WTC11 (cell line): ENCODE data around the gene RAPGEF6. TPM values are rescaled to one million over a fixed set of nuclear protein-coding genes. Genes with fewer than 3 reads are reported as not detected.

Source experiments
- ATAC-seq: fragments of 200-7000 bp; cut with Tn5 transposase; 2 replicates; pipeline ENCODE4 v1.10.0; 2021; ENCODE audit warnings: mild to moderate bottlenecking, moderate library complexity
- CTCF ChIA-PET: fragments of 300-600 bp; sonication (Branson Sonifier 250); formaldehyde crosslinking; loops from one replicate; lab custom pipeline; 2021; ENCODE audit warnings: antibody characterized with exemption; lab: Charles Lee
- POLR2A ChIA-PET: fragments of 350-600 bp; sonication (Branson Sonifier 250); formaldehyde crosslinking; loops from one replicate; lab custom pipeline; 2021; ENCODE audit warnings: antibody characterized with exemption; lab: Charles Lee
- DNase-seq: peaks from one replicate; pipeline ENCODE4 v3.0.0; 2021; ENCODE audit warnings: low spot score
- H3K27ac Mint-ChIP-seq: 2 replicates; pipeline ENCODE4 v1.8.0; 2021; ENCODE audit warnings: mixed read lengths
- H3K27me3 Mint-ChIP-seq: 2 replicates; pipeline ENCODE4 v1.8.0; 2021; ENCODE audit warnings: low read depth, mild to moderate bottlenecking, moderate library complexity, mixed read lengths
- H3K36me3 Mint-ChIP-seq: 2 replicates; pipeline ENCODE4 v1.8.0; 2021; ENCODE audit warnings: mixed read lengths
- H3K4me1 Mint-ChIP-seq: 2 replicates; pipeline ENCODE4 v1.8.0; 2022; ENCODE audit warnings: mixed read lengths
- H3K4me3 Mint-ChIP-seq: 2 replicates; pipeline ENCODE4 v1.8.0; 2021; ENCODE audit warnings: mild to moderate bottlenecking, moderate library complexity, mixed read lengths
- H3K9me3 Mint-ChIP-seq: 2 replicates; pipeline ENCODE4 v1.8.0; 2021; ENCODE audit warnings: mixed read lengths
- ATF1 ChIP-seq: sonication (generic); formaldehyde crosslinking; IDR thresholded peaks from 2 replicates; pipeline ENCODE4 v1.8.1; 2023; ENCODE audit warnings: mild to moderate bottlenecking, moderate library complexity, missing genetic modification reagents
- CREM ChIP-seq: sonication (generic); formaldehyde crosslinking; IDR thresholded peaks from 2 replicates; pipeline ENCODE4 v1.8.1; 2022; ENCODE audit warnings: mild to moderate bottlenecking, missing genetic modification reagents, moderate library complexity
- GRHL2 ChIP-seq: fragments of 250-450 bp; sonication (Bioruptor Pico); IDR thresholded peaks from 2 replicates; pipeline ENCODE4 v1.8.0; 2022; ENCODE audit warnings: mild to moderate bottlenecking, moderate library complexity; ENCODE audit not compliant: insufficient replicate concordance, severe bottlenecking
- HMGA2 ChIP-seq: fragments of 250-450 bp; sonication (Bioruptor Pico); IDR thresholded peaks from 2 replicates; pipeline ENCODE4 v1.4.0; 2021; ENCODE audit warnings: mild to moderate bottlenecking, moderate library complexity
- JAZF1 ChIP-seq: fragments of 250-450 bp; sonication (Bioruptor Pico); IDR thresholded peaks from 2 replicates; pipeline ENCODE4 v1.9.0; 2021; ENCODE audit warnings: moderate library complexity, mild to moderate bottlenecking, inconsistent platforms
- JUN ChIP-seq: sonication (generic); formaldehyde crosslinking; IDR thresholded peaks from 2 replicates; pipeline ENCODE4 v1.8.0; 2023; ENCODE audit warnings: mild to moderate bottlenecking, missing genetic modification reagents
- NR1H2 ChIP-seq: sonication (generic); formaldehyde crosslinking; IDR thresholded peaks from 2 replicates; pipeline ENCODE4 v1.9.0; 2021; ENCODE audit warnings: mild to moderate bottlenecking, moderate library complexity, missing genetic modification reagents
- NR3C1 ChIP-seq: sonication (generic); formaldehyde crosslinking; conservative IDR thresholded peaks from 2 replicates; pipeline ENCODE4 v1.8.1; 2023; ENCODE audit warnings: low read depth, mild to moderate bottlenecking, missing genetic modification reagents
- RELA ChIP-seq: sonication (generic); formaldehyde crosslinking; IDR thresholded peaks from 2 replicates; pipeline ENCODE4 v1.8.1; 2022; ENCODE audit warnings: missing genetic modification reagents, mild to moderate bottlenecking, borderline replicate concordance
- SOX15 ChIP-seq: fragments of 250-450 bp; sonication (Bioruptor Pico); IDR thresholded peaks from 2 replicates; pipeline ENCODE4 v1.9.0; 2021; ENCODE audit warnings: mild to moderate bottlenecking
- ZBTB21 ChIP-seq: sonication (generic); formaldehyde crosslinking; IDR thresholded peaks from 2 replicates; pipeline ENCODE4 v1.8.1; 2023; ENCODE audit warnings: mild to moderate bottlenecking, missing genetic modification reagents, borderline replicate concordance
- ZNF232 ChIP-seq: sonication (generic); formaldehyde crosslinking; IDR thresholded peaks from 2 replicates; pipeline ENCODE4 v1.8.0; 2022; ENCODE audit warnings: mild to moderate bottlenecking, missing genetic modification reagents
- ZNF263 ChIP-seq: sonication (generic); formaldehyde crosslinking; IDR thresholded peaks from 2 replicates; pipeline ENCODE4 v1.8.1; 2022; ENCODE audit warnings: low read depth, mild to moderate bottlenecking, moderate library complexity, missing genetic modification reagents
- ZNF317 ChIP-seq: sonication (generic); formaldehyde crosslinking; IDR thresholded peaks from 2 replicates; pipeline ENCODE4 v1.8.1; 2023; ENCODE audit warnings: low read depth, mild to moderate bottlenecking, moderate library complexity, missing genetic modification reagents, borderline replicate concordance
- total RNA-seq: library from RNA; stranded (reverse); gene quantifications from 3 replicates; pipeline ENCODE4 v1.2.3, GENCODE V29; 2021
- TF ChIP-seq, protein P1 (sequence below): fragments of 250-450 bp; sonication (Bioruptor Pico); IDR thresholded peaks from 2 replicates; pipeline ENCODE4 v2.1.2; 2022; ENCODE audit warnings: mild to moderate bottlenecking, moderate library complexity
- TF ChIP-seq, protein P2 (sequence below): sonication (generic); formaldehyde crosslinking; IDR thresholded peaks from 2 replicates; pipeline ENCODE4 v1.8.1; 2022; ENCODE audit warnings: low read depth, missing genetic modification reagents, borderline replicate concordance
- TF ChIP-seq, protein P3 (sequence below): fragments of 250-450 bp; sonication (Bioruptor Pico); IDR thresholded peaks from 2 replicates; pipeline ENCODE4 v1.9.0; 2021; ENCODE audit warnings: mild to moderate bottlenecking
- TF ChIP-seq, protein P4 (sequence below): sonication (generic); formaldehyde crosslinking; IDR thresholded peaks from 2 replicates; pipeline ENCODE4 v1.8.1; 2022; ENCODE audit warnings: mild to moderate bottlenecking, moderate library complexity, missing genetic modification reagents
- TF ChIP-seq, protein P5 (sequence below): sonication (generic); formaldehyde crosslinking; IDR thresholded peaks from 2 replicates; pipeline ENCODE4 v1.8.1; 2022; ENCODE audit warnings: mild to moderate bottlenecking, missing genetic modification reagents, moderate library complexity, borderline replicate concordance
- TF ChIP-seq, protein P6 (sequence below): sonication (generic); formaldehyde crosslinking; IDR thresholded peaks from 2 replicates; pipeline ENCODE4 v1.8.1; 2023; ENCODE audit warnings: mild to moderate bottlenecking, missing genetic modification reagents, moderate library complexity
- TF ChIP-seq, protein P7 (sequence below): sonication (generic); formaldehyde crosslinking; IDR thresholded peaks from 2 replicates; pipeline ENCODE4 v1.8.0; 2023; ENCODE audit warnings: missing genetic modification reagents
- TF ChIP-seq, protein P8 (sequence below): sonication (generic); formaldehyde crosslinking; IDR thresholded peaks from 2 replicates; pipeline ENCODE4 v1.8.1; 2023; ENCODE audit warnings: mild to moderate bottlenecking, missing genetic modification reagents, moderate library complexity

The RAPGEF6 gene
- total RNA-seq, 1 experiment from 2014 or later: 18.0 TPM

DNA sequence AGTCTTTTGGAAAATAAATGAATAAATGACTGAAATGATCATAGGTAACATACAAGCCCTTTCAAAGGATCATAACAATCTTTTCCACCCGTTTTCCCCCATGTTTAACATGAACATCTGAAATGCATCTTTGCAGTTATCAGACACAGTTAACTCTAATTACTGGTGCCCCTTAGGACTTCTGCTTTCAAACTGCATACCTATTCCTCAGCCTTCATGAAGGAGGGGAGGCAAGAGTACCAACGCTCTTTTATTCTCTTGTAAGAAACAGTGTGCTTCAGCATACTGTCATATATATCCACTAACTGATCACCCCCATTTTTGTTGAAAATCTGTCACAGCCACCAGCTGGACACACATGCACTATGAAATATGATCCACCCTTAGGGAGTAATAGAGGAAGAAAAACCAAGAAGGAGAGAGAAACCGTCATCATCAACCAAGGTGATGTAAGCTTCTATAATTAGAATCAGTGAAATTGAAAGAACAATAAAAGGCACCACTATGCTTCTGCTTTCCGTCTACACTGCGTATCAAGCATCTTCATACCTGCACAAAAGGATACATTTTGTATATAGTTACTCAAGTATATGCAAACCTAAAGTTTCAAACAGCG lies 98.7 kb downstream of the RAPGEF6 start:
- H3K36me3 Mint-ChIP-seq: no peaks in the 10 kb centered on the region
- H3K9me3 Mint-ChIP-seq: no peaks in the 10 kb centered on the region
- H3K27ac Mint-ChIP-seq: no peak overlapping the region
- DNase-seq (no peak), ATAC-seq (no peak)
- POLR2A ChIA-PET: no interaction called here
- TF ChIP-seq ZNF263 (CRISPR knock-in tag) (no peak), NR3C1 (CRISPR knock-in tag) (no peak), NR1H2 (CRISPR knock-in tag) (no peak), ZNF232 (CRISPR knock-in tag) (no peak), SOX15 (CRISPR knock-in tag) (no peak)
- TF ChIP-seq, protein P1, sequence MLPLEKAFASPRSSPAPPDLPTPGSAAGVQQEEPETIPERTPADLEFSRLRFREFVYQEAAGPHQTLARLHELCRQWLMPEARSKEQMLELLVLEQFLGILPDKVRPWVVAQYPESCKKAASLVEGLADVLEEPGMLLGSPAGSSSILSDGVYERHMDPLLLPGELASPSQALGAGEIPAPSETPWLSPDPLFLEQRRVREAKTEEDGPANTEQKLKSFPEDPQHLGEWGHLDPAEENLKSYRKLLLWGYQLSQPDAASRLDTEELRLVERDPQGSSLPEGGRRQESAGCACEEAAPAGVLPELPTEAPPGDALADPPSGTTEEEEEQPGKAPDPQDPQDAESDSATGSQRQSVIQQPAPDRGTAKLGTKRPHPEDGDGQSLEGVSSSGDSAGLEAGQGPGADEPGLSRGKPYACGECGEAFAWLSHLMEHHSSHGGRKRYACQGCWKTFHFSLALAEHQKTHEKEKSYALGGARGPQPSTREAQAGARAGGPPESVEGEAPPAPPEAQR (CRISPR knock-in tag): no peak
- TF ChIP-seq, protein P2, sequence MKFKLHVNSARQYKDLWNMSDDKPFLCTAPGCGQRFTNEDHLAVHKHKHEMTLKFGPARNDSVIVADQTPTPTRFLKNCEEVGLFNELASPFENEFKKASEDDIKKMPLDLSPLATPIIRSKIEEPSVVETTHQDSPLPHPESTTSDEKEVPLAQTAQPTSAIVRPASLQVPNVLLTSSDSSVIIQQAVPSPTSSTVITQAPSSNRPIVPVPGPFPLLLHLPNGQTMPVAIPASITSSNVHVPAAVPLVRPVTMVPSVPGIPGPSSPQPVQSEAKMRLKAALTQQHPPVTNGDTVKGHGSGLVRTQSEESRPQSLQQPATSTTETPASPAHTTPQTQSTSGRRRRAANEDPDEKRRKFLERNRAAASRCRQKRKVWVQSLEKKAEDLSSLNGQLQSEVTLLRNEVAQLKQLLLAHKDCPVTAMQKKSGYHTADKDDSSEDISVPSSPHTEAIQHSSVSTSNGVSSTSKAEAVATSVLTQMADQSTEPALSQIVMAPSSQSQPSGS (CRISPR knock-in tag): no peak
- peaks cover 7% of the 10 kb centered on the region; the same call in 1 of the 2 replicates for H3K4me1 Mint-ChIP-seq
- no peak overlapping the region for H3K4me3 Mint-ChIP-seq
- CTCF ChIA-PET: no interaction called here
- no peaks in the 10 kb centered on the region for H3K27me3 Mint-ChIP-seq

DNA sequence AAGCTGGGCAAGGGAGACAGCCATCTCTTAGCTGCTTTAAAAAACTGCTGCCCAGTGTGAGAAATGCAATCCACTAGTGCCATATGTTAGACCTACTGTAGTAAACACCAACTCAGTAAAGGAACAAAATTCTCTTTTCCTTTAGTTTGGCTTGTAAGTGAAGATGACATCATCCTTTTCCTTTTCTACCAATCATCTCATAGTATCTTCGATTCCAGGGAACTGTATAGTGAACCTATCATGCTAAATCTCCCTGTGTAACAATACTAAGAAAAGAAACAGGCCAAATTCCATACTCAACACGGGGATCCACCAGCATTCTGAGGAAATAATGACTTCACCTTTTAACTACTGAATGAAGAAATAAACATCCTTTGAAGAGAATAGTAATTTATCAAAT lies 100.1 kb downstream of the RAPGEF6 start:
- no peak for TF ChIP-seq JUN
- TF ChIP-seq CREM (CRISPR knock-in tag): no peak
- TF ChIP-seq, protein P3, sequence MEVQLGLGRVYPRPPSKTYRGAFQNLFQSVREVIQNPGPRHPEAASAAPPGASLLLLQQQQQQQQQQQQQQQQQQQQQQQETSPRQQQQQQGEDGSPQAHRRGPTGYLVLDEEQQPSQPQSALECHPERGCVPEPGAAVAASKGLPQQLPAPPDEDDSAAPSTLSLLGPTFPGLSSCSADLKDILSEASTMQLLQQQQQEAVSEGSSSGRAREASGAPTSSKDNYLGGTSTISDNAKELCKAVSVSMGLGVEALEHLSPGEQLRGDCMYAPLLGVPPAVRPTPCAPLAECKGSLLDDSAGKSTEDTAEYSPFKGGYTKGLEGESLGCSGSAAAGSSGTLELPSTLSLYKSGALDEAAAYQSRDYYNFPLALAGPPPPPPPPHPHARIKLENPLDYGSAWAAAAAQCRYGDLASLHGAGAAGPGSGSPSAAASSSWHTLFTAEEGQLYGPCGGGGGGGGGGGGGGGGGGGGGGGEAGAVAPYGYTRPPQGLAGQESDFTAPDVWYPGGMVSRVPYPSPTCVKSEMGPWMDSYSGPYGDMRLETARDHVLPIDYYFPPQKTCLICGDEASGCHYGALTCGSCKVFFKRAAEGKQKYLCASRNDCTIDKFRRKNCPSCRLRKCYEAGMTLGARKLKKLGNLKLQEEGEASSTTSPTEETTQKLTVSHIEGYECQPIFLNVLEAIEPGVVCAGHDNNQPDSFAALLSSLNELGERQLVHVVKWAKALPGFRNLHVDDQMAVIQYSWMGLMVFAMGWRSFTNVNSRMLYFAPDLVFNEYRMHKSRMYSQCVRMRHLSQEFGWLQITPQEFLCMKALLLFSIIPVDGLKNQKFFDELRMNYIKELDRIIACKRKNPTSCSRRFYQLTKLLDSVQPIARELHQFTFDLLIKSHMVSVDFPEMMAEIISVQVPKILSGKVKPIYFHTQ (CRISPR knock-in tag): no peak
- no peak for TF ChIP-seq ZBTB21 (CRISPR knock-in tag)
- TF ChIP-seq, protein P4, sequence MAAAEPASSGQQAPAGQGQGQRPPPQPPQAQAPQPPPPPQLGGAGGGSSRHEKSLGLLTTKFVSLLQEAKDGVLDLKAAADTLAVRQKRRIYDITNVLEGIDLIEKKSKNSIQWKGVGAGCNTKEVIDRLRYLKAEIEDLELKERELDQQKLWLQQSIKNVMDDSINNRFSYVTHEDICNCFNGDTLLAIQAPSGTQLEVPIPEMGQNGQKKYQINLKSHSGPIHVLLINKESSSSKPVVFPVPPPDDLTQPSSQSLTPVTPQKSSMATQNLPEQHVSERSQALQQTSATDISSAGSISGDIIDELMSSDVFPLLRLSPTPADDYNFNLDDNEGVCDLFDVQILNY: no peak
- no peak for TF ChIP-seq GRHL2 (CRISPR knock-in tag)
- TF ChIP-seq ZNF232 (CRISPR knock-in tag): no peak
- DNase-seq: no peak
- H3K9me3 Mint-ChIP-seq: no peaks in the 10 kb centered on the region
- H3K4me1 Mint-ChIP-seq: peaks cover 12% of the 10 kb centered on the region
- H3K27me3 Mint-ChIP-seq: no peaks in the 10 kb centered on the region
- ChIA-PET POLR2A (no interaction called here), CTCF (no interaction called here)
- H3K4me3 Mint-ChIP-seq: no peak overlapping the region
- no peak overlapping the region for H3K27ac Mint-ChIP-seq
- no peak for ATAC-seq
- H3K36me3 Mint-ChIP-seq: no peaks in the 10 kb centered on the region

DNA sequence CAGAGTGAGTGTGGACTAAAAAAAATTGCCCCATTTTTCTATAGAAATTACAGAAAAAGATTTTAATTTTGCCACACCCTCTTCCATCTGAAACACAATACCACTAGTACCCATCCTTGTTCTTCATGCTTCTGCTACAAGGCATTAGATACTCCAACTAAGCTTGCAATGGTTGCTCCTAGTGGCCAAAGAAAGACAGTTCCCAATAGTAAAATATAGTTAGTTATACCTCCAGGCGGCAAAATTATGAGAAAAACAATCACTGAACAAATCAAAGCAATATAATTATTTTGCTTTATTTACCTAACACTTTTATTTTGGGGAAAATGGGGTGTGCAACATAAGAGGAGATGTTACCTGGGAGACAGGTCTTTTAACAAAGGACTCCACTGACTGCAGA lies 101.2 kb downstream of the RAPGEF6 start:
- Mint-ChIP-seq H3K4me1 (peaks cover 12% of the 10 kb centered on the region), H3K4me3 (no peak overlapping the region), H3K9me3 (no peaks in the 10 kb centered on the region), H3K36me3 (no peaks in the 10 kb centered on the region), H3K27me3 (no peaks in the 10 kb centered on the region), H3K27ac (no peak overlapping the region)
- DNase-seq (no peak), ATAC-seq (peak; percentile 61)
- CTCF ChIA-PET: interaction anchor here (0.6 kb wide), 1 partner anchor 261 kb away, joined by 3 read pairs; no protein-coding TSS in a partner anchor
- POLR2A ChIA-PET: no interaction called here
- TF ChIP-seq ZNF317 (no peak), ATF1 (no peak), HMGA2 (CRISPR knock-in tag) (no peak), RELA (CRISPR knock-in tag) (no peak), ZBTB21 (CRISPR knock-in tag) (no peak), JAZF1 (CRISPR knock-in tag) (no peak)
- TF ChIP-seq, protein P5, sequence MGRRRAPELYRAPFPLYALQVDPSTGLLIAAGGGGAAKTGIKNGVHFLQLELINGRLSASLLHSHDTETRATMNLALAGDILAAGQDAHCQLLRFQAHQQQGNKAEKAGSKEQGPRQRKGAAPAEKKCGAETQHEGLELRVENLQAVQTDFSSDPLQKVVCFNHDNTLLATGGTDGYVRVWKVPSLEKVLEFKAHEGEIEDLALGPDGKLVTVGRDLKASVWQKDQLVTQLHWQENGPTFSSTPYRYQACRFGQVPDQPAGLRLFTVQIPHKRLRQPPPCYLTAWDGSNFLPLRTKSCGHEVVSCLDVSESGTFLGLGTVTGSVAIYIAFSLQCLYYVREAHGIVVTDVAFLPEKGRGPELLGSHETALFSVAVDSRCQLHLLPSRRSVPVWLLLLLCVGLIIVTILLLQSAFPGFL (CRISPR knock-in tag): no peak
- TF ChIP-seq, protein P6, sequence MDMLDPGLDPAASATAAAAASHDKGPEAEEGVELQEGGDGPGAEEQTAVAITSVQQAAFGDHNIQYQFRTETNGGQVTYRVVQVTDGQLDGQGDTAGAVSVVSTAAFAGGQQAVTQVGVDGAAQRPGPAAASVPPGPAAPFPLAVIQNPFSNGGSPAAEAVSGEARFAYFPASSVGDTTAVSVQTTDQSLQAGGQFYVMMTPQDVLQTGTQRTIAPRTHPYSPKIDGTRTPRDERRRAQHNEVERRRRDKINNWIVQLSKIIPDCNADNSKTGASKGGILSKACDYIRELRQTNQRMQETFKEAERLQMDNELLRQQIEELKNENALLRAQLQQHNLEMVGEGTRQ (CRISPR knock-in tag): no peak
- TF ChIP-seq, protein P7, sequence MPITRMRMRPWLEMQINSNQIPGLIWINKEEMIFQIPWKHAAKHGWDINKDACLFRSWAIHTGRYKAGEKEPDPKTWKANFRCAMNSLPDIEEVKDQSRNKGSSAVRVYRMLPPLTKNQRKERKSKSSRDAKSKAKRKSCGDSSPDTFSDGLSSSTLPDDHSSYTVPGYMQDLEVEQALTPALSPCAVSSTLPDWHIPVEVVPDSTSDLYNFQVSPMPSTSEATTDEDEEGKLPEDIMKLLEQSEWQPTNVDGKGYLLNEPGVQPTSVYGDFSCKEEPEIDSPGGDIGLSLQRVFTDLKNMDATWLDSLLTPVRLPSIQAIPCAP (CRISPR knock-in tag): no peak
- TF ChIP-seq, protein P8, sequence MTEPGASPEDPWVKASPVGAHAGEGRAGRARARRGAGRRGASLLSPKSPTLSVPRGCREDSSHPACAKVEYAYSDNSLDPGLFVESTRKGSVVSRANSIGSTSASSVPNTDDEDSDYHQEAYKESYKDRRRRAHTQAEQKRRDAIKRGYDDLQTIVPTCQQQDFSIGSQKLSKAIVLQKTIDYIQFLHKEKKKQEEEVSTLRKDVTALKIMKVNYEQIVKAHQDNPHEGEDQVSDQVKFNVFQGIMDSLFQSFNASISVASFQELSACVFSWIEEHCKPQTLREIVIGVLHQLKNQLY (CRISPR knock-in tag): no peak
